OCI-LY3 (cell line): ENCODE data around the gene SLC22A3.

Experiments
- H2AFZ ChIP-seq: fragments of 200-600, 300-600 bp; shearing (Covaris generic); 2 replicates; pipeline ENCODE4 v1.6.0; 2014; ENCODE audit warnings: antibody characterized with exemption, low read depth, low read length
- H3K27ac ChIP-seq: fragments of 200-600, 300-600 bp; sonication (generic); 2 replicates; pipeline ENCODE4 v1.5.1; 2014; ENCODE audit warnings: mild to moderate bottlenecking, low read length, moderate library complexity, mixed read lengths
- H3K27me3 ChIP-seq: fragments of 200-600, 300-600 bp; sonication (generic); 2 replicates; pipeline ENCODE4 v1.6.1; 2014; ENCODE audit warnings: low read depth, low read length, mixed read lengths
- H3K36me3 ChIP-seq: fragments of 200-600, 300-600 bp; sonication (generic); replicated peaks from 2 replicates; pipeline ENCODE3; 2014; ENCODE audit warnings: low read depth, low read length, mixed read lengths
- H3K4me1 ChIP-seq: fragments of 300-600, 200-600 bp; sonication (generic); 2 replicates; pipeline ENCODE4 v1.6.1; 2014; ENCODE audit warnings: low read length, mixed read lengths
- H3K4me2 ChIP-seq: fragments of 200-600, 300-600 bp; sonication (generic); 2 replicates; pipeline ENCODE4 v1.6.1; 2014; ENCODE audit warnings: low read length, mixed read lengths
- H3K4me3 ChIP-seq: fragments of 300-600, 200-600 bp; sonication (generic); 2 replicates; pipeline ENCODE4 v1.5.1; 2014; ENCODE audit warnings: antibody characterized with exemption, mild to moderate bottlenecking, low read length, moderate library complexity
- H3K79me2 ChIP-seq: fragments of 300-600, 200-600 bp; shearing (Covaris generic); 2 replicates; pipeline ENCODE4 v1.6.1; 2014; ENCODE audit warnings: mild to moderate bottlenecking, low read length, mixed read lengths
- H3K9ac ChIP-seq: fragments of 300-600, 200-600 bp; shearing (Covaris generic); 2 replicates; pipeline ENCODE4 v1.6.0; 2014; ENCODE audit warnings: mild to moderate bottlenecking, low read length, moderate library complexity
- H3K9me3 ChIP-seq: fragments of 200-600, 300-600 bp; shearing (Covaris generic); 2 replicates; pipeline ENCODE4 v1.6.1; 2014; ENCODE audit warnings: low read length, mixed read lengths; ENCODE audit not compliant: insufficient read depth
- H4K20me1 ChIP-seq: fragments of 200-600, 300-600 bp; sonication (generic); 2 replicates; pipeline ENCODE4 v1.6.1; 2016; ENCODE audit warnings: low read length, mixed read lengths; ENCODE audit not compliant: insufficient read depth
- CTCF ChIP-seq: fragments of 200-600, 300-600 bp; sonication (generic); IDR thresholded peaks from 2 replicates; pipeline ENCODE4 v1.5.1; 2014; ENCODE audit warnings: antibody characterized with exemption, low read length, low read depth
- EZH2phosphoT487 ChIP-seq: fragments of 200-600 bp; shearing (Covaris generic); IDR thresholded peaks from 2 replicates; pipeline ENCODE4 v1.6.1; 2018; ENCODE audit warnings: antibody characterized with exemption, mixed run types, low read depth

Gene SLC22A3

GRCh38 chr6:160319246-160319645 lies 28.9 kb upstream of the SLC22A3 start:
- H3K27ac ChIP-seq = no peak overlapping the region
- H3K79me2 ChIP-seq = no peaks in the 10 kb centered on the region
- no peak overlapping the region for H3K9ac ChIP-seq
- H3K4me1 ChIP-seq = no peaks in the 10 kb centered on the region
- no peaks in the 10 kb centered on the region for H3K36me3 ChIP-seq
- no peak for TF ChIP-seq EZH2phosphoT487
- no peak for TF ChIP-seq CTCF
- H3K27me3 ChIP-seq = no peaks in the 10 kb centered on the region
- H2AFZ ChIP-seq = no peak overlapping the region
- no peak overlapping the region for H3K4me2 ChIP-seq
- no peaks in the 10 kb centered on the region for H3K9me3 ChIP-seq
- no peaks in the 10 kb centered on the region for H4K20me1 ChIP-seq
- H3K4me3 ChIP-seq = no peak overlapping the region

- TF ChIP-seq CTCF = no peak
- TF ChIP-seq EZH2phosphoT487 = no peak
- Histone ChIP-seq H3K36me3 (no peaks in the 10 kb centered on the region), H3K27me3 (no peaks in the 10 kb centered on the region), H3K9me3 (no peaks in the 10 kb centered on the region), H2AFZ (no peak overlapping the region), H3K4me3 (no peak overlapping the region), H3K9ac (no peak overlapping the region), H4K20me1 (no peaks in the 10 kb centered on the region), H3K79me2 (no peaks in the 10 kb centered on the region), H3K27ac (no peak overlapping the region), H3K4me1 (no peaks in the 10 kb centered on the region), H3K4me2 (no peak overlapping the region)
Measured at GRCh38 chr6:160321729-160322505, 26.3 kb upstream of the SLC22A3 start.

- no peak overlapping the region for H3K4me3 ChIP-seq
Measured at GRCh38 chr6:160327981-160328380, 20.2 kb upstream of the SLC22A3 start.

More at GRCh38 chr6:160327981-160328380, 20.2 kb upstream of the SLC22A3 start:
- no peak overlapping the region for H3K9ac ChIP-seq
- no peaks in the 10 kb centered on the region for H4K20me1 ChIP-seq
- H3K27ac ChIP-seq = no peak overlapping the region
- no peak overlapping the region for H2AFZ ChIP-seq
- no peak overlapping the region for H3K4me2 ChIP-seq
- H3K9me3 ChIP-seq = no peaks in the 10 kb centered on the region
- H3K36me3 ChIP-seq = no peaks in the 10 kb centered on the region
- TF ChIP-seq EZH2phosphoT487 (no peak), CTCF (no peak)
- no peaks in the 10 kb centered on the region for H3K4me1 ChIP-seq
- peaks cover 3% of the 10 kb centered on the region; the same call in 1 of the 2 replicates for H3K27me3 ChIP-seq
- no peaks in the 10 kb centered on the region for H3K79me2 ChIP-seq
